Activated CD8-positive, alpha-beta T cell treated with anti-CD3 and anti-CD28 coated beads for 36 hours (primary cell): ENCODE measurements around the gene KIF26A. TPM values are rescaled to one million over a fixed set of nuclear protein-coding genes. Genes with fewer than 3 reads are reported as not detected.
"Not testable (repeated sequence)": the region's sequence is repeated elsewhere in the genome, so short reads cannot be mapped to it uniquely, and the experiment has no call there.

ENCODE experiments used
- ATAC-seq: fragments of 200-7000 bp; cut with Tn5 transposase; one replicate; pipeline ENCODE4 v1.10.0; 2021; ENCODE audit warnings: mild to moderate bottlenecking, moderate library complexity
- CTCF ChIA-PET: fragments of 350-600 bp; sonication (Branson Sonifier 250); formaldehyde crosslinking; loops from one replicate; lab custom pipeline; 2021; ENCODE audit warnings: antibody characterized with exemption; lab: Charles Lee
- POLR2A ChIA-PET: fragments of 350-600 bp; sonication (Branson Sonifier 250); formaldehyde crosslinking; loops from one replicate; lab custom pipeline; 2021; ENCODE audit warnings: antibody characterized with exemption; lab: Charles Lee
- DNase-seq: peaks from one replicate; pipeline ENCODE4 v3.0.0-alpha.2; 2020
- H3K27ac Mint-ChIP-seq: one replicate; pipeline ENCODE4 v1.8.0; 2021; ENCODE audit warnings: mild to moderate bottlenecking, mixed read lengths
- H3K27me3 Mint-ChIP-seq: one replicate; pipeline ENCODE4 v1.8.0; 2021; ENCODE audit warnings: mixed read lengths
- H3K36me3 Mint-ChIP-seq: one replicate; pipeline ENCODE4 v1.8.0; 2021; ENCODE audit warnings: low read depth, mixed read lengths
- H3K4me1 Mint-ChIP-seq: one replicate; pipeline ENCODE4 v1.8.0; 2021; ENCODE audit warnings: low read depth, mixed read lengths
- H3K4me3 Mint-ChIP-seq: one replicate; pipeline ENCODE4 v1.8.0; 2021; ENCODE audit warnings: mild to moderate bottlenecking, moderate library complexity, mixed read lengths
- H3K9me3 Mint-ChIP-seq: one replicate; pipeline ENCODE4 v1.8.0; 2021; ENCODE audit warnings: mixed read lengths
- intact Hi-C: fragments of 100-400 bp; cut with micrococcal nuclease; formaldehyde crosslinking; loops from one replicate; pipeline ENCODE4 v1.10.0; 2022
- total RNA-seq, 2 experiments: library from RNA; stranded (reverse); gene quantifications; one replicate each; pipeline ENCODE4 v1.2.3, GENCODE V29; 2021
- TF ChIP-seq, protein P1 (sequence below): fragments of 200-600 bp; IDR thresholded peaks from one replicate; pipeline ENCODE4 v1.8.0; 2022; ENCODE audit warnings: antibody characterized with exemption, mild to moderate bottlenecking

Gene KIF26A
- total RNA-seq, 2 experiments from 2014 or later = 0.59 to 0.65 TPM

DNA sequence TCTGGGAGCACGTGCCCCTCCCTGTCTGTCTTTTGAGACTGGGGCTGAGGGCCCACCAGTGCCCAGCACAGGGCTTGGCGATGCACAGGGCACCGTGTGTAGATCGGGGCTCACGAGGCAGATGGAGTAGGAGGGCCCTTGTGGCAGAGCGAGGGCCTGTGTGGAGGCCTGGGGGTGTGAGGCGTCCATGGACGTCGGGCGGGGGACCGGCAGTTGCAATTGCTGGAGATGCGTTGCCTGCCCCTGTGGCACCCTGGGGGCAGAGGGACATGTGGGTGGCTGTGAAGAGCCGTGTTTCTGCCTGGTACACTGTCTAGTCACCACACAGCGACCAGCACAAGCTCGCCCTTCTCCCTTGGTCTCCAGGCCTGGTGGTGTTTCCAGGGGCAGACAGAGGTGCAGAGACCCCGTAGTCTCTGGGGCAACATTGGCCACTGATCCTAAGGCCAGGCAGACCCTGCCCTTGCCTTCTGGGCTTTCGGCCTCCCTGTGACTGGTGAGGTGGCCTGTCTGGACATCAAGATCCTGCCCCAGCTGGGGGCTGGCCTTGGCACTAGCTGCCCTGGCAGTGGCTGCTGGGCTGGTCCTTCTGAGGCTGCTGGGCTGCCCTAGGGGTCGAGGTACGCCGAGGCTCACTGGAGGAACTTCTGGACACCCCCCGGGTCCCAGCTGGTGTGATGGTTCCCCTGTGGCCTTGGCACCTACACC is 14.5 kb downstream of the KIF26A start:
- Mint-ChIP-seq H3K4me3 (no peak overlapping the region), H3K9me3 (no peaks in the 10 kb centered on the region), H3K27me3 (no peaks in the 10 kb centered on the region), H3K36me3 (no peaks in the 10 kb centered on the region), H3K27ac (no peak overlapping the region), H3K4me1 (no peaks in the 10 kb centered on the region)
- intact Hi-C loops = no loop called here
- DNase-seq (no peak), ATAC-seq (no peak)
- CTCF ChIA-PET = no interaction called here
- POLR2A ChIA-PET = no interaction called here
- TF ChIP-seq, protein P1, sequence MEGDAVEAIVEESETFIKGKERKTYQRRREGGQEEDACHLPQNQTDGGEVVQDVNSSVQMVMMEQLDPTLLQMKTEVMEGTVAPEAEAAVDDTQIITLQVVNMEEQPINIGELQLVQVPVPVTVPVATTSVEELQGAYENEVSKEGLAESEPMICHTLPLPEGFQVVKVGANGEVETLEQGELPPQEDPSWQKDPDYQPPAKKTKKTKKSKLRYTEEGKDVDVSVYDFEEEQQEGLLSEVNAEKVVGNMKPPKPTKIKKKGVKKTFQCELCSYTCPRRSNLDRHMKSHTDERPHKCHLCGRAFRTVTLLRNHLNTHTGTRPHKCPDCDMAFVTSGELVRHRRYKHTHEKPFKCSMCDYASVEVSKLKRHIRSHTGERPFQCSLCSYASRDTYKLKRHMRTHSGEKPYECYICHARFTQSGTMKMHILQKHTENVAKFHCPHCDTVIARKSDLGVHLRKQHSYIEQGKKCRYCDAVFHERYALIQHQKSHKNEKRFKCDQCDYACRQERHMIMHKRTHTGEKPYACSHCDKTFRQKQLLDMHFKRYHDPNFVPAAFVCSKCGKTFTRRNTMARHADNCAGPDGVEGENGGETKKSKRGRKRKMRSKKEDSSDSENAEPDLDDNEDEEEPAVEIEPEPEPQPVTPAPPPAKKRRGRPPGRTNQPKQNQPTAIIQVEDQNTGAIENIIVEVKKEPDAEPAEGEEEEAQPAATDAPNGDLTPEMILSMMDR = no peak

DNA sequence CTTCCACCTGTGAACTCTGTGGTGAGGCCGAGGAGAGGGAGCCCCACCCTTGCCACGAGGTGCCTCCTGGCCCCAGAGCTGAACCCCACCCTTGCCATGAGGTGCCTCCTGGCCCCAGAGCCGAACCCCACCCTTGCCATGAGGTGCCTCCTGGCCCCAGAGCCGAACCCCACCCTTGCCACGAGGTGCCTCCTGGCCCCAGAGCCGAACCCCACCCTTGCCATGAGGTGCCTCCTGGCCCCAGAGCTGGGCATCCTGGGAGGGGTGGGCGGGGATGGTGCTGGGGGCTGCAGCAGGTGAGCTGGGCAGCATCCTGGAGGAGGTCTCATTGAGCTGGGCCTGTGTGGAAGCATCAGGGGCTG is 15.0 kb downstream of the KIF26A start:
- CTCF ChIA-PET, H3K4me1 Mint-ChIP-seq, H3K4me3 Mint-ChIP-seq, H3K27ac Mint-ChIP-seq, H3K27me3 Mint-ChIP-seq, ATAC-seq, DNase-seq, H3K9me3 Mint-ChIP-seq, intact Hi-C loops, H3K36me3 Mint-ChIP-seq, POLR2A ChIA-PET: not testable (repeated sequence)

DNA sequence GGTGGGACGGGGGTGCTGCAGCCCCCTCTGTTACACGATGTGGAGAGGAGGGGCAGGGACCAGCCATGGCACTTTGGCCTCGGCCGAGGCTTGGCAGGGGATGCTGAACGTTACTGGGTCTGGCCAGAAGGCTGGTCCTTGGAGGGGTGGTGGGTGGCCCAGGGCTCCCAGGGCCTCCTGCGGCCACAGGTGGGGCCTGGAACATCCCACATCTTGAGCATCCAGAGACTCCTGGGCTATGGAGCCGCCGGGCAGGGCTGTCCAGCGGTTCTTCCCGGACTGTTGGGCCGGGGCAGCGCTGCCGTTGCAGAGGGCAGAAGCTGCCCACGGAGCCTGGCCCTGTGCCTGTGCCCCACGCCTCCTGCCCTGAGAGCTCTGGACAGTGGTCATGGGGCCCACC is 15.9 kb downstream of the KIF26A start:
- Mint-ChIP-seq H3K27ac (no peak overlapping the region), H3K36me3 (no peaks in the 10 kb centered on the region), H3K9me3 (no peaks in the 10 kb centered on the region), H3K4me1 (no peaks in the 10 kb centered on the region), H3K4me3 (no peak overlapping the region), H3K27me3 (no peaks in the 10 kb centered on the region)
- DNase-seq (no peak), ATAC-seq (no peak)
- ChIA-PET POLR2A (no interaction called here), CTCF (no interaction called here)
- TF ChIP-seq, protein P1 = no peak
- intact Hi-C loops = no loop called here

DNA sequence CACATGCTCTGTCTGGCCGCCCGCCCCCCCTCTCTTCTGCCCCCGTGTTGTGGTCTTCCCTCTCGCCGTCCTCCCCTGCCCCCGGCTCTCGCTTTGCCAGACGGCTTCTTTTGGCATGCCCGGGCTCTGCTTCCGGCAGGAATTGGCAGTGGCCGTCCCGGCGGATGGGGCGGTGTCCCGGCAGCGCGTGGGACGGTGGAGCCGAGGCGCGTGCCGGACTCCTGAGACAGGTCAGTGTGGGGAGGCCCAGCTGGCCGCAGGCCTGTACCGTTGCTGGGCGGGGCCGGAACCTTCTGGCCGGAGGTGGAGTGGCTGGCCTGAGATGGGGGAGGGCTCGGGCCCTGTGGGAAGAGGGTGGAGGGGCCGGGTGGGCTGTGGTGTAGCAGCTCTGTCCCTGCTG is 17.1 kb downstream of the KIF26A start:
- ATAC-seq (no peak), DNase-seq (no peak)
- Mint-ChIP-seq H3K4me3 (no peak overlapping the region), H3K27ac (no peak overlapping the region), H3K4me1 (no peaks in the 10 kb centered on the region), H3K36me3 (no peaks in the 10 kb centered on the region), H3K27me3 (no peaks in the 10 kb centered on the region), H3K9me3 (no peaks in the 10 kb centered on the region)
- ChIA-PET CTCF (no interaction called here), POLR2A (no interaction called here)
- intact Hi-C loops = no loop called here
- TF ChIP-seq, protein P1 = no peak

DNA sequence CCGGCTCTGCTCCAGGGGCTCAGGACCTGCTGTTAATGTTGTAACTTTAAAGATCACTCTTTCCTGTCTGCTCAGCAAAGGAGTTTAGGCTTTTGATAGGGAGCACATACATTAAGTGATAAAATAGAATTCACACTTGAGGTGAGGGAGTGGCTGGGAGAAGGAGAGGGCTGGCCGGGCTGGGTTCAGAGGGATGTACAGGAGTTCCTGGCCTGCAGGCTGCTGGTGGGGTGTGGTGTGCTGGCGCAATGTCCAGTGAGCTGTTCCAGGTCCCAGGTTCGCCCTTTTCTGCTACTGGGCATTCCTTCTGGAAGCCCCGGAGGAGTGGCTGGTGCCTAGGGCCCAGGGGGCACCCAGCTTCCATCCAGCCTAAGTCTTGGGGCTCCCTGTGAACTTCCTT is 17.8 kb downstream of the KIF26A start:
- Mint-ChIP-seq H3K4me1 (no peaks in the 10 kb centered on the region), H3K27me3 (no peaks in the 10 kb centered on the region), H3K36me3 (no peaks in the 10 kb centered on the region), H3K27ac (no peak overlapping the region), H3K9me3 (no peaks in the 10 kb centered on the region), H3K4me3 (no peak overlapping the region)
- TF ChIP-seq, protein P1 = no peak
- ATAC-seq (no peak), DNase-seq (no peak)
- intact Hi-C loops = no loop called here
- POLR2A ChIA-PET = no interaction called here
- CTCF ChIA-PET = no interaction called here
